ENCODE results near the gene SH2D3A.
A peak's percentile ranks its signal among the peaks of the same experiment; 100 is the strongest.
"Not testable (repeated sequence)": the region's sequence is repeated elsewhere in the genome, so short reads cannot be mapped to it uniquely, and the experiment has no call there.

The SH2D3A gene

DNA sequence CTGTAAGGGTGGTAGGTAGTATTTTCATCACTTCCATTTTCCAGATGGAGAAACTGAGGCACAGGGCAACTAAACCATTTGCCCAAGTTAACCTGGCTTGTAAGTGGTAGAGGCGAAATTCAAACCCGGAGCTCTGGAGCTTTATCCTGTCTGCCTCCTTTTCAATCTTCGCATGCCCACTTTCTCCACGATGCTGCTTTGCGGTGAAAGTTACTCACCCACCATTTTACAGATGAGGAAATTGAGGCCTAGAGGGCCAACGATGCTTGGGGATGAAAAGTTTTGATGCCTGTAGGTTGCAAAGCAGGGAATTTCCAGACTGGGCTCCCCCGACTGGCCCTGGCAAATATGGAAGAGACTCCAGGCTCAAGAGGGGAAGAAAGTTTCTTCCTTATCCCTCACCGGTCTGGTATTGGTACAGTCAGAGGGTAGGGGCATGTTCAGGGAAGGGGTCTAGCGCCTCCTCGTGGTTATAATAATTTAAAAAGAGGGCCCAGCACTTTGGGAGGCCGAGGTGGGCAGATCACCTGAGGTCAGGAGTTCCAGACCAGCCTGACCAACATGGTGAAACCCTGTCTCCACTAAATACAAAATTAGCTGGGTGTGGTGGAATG lies 1.9 kb upstream of the SH2D3A start:
- Histone ChIP-seq H3K4me1 (ENCODE audit: control insufficient read depth, insufficient read depth, low read length) (peaks cover 5% of the 10 kb centered on the region), H3K9ac (ENCODE audit: low read depth, low read length) (no peak overlapping the region), H3K27me3 (ENCODE audit: control insufficient read depth, insufficient read depth, low read length) (peaks cover 22% of the 10 kb centered on the region), H3K4me2 (ENCODE audit: low read length) (no peak overlapping the region), H3K9me3 (replicated peaks; ENCODE audit: low read length) (no peaks in the 10 kb centered on the region), H3K36me3 (ENCODE audit: insufficient read depth, low read length) (no peaks in the 10 kb centered on the region), H3K4me3 (ENCODE audit: low read length) (no peak overlapping the region)

DNA sequence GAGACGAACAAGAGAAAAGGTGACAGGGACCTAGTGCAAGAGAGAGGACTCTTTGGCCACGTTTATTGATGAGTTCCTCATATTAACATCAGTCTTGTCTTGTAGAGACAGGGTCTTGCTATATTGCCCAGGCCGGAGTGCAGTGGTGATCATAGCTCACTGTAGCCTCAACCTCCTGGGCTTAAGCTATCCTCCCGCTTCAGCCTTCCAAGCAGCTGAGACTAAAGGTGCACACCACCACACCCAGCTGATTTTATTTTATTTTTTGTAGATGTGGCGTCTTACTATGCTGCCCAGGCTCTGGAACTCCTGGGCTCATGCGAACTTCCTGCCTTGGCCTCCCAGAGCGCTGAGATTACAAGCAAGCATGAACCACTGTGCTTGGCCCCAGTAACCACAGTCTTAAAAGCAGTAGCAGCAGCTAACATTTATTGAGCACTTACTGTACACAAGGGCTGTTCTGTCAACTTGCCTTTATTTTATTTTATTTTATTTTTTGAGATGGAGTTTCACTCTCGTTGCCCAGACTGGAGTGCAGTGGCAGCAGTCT lies 1.1 kb upstream of the SH2D3A start:
- Histone ChIP-seq H3K4me3 (ENCODE audit: low read length) (no peak overlapping the region), H3K4me2 (ENCODE audit: low read length) (no peak overlapping the region), H3K9ac (ENCODE audit: low read depth, low read length) (no peak overlapping the region), H3K27me3 (ENCODE audit: control insufficient read depth, insufficient read depth, low read length) (peaks cover 22% of the 10 kb centered on the region), H3K36me3 (ENCODE audit: insufficient read depth, low read length) (no peaks in the 10 kb centered on the region), H3K4me1 (ENCODE audit: control insufficient read depth, insufficient read depth, low read length) (peaks cover 5% of the 10 kb centered on the region), H3K9me3 (replicated peaks; ENCODE audit: low read length) (no peaks in the 10 kb centered on the region)

DNA sequence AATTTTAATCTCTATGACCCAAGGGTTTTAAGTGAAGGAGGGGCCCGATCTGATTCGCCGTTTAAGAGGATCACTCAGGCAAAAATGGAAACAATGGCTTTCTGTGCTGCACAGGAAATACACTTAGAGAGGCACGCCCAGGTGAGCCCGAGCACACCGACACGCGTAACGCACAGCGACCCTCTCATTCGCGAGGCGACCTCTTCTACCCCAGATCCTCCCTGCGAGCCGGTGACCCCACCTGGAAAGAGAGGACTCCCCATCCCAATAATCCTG lies 216 bp downstream of the SH2D3A start:
- Histone ChIP-seq H3K9ac (ENCODE audit: low read depth, low read length) (no peak overlapping the region), H3K27me3 (ENCODE audit: control insufficient read depth, insufficient read depth, low read length) (peaks cover 22% of the 10 kb centered on the region), H3K4me1 (ENCODE audit: control insufficient read depth, insufficient read depth, low read length) (peaks cover 5% of the 10 kb centered on the region), H3K9me3 (replicated peaks; ENCODE audit: low read length) (no peaks in the 10 kb centered on the region), H3K4me2 (ENCODE audit: low read length) (peak overlapping the region; percentile 25), H3K4me3 (ENCODE audit: low read length) (no peak overlapping the region), H3K36me3 (ENCODE audit: insufficient read depth, low read length) (no peaks in the 10 kb centered on the region)

DNA sequence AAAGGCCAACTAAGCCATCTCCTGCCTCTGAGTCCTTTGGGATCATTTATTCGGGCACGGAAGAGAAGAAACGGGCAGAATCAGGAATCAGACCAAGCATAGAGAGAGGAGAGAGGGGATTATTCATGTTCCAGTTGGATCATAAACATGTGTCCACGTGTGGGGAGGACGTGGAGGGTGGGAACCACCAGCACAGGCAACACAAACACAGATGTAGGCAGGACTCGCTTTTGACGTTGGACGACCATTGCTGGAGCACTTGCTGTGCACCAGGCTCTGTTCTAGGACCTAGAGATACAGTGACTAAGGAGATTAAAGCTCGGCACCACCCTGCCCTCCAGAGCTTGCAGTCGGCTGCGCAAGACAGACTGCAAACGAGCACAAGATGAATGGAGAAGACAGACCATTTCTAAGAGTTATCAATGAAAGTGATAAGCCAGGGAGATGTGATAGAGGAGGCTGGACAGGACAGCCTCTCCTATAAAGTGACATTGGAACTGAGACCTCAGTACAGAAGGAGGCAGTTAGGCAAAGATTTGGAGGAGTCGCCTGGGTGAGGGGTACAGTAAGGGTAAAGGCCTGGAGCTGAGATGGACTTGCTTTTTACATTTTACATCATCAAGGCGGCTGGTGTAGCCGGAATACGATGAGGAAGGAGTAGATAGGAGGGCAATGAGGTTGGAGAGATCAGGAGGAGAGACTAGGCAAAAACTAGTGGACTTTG lies 716 bp downstream of the SH2D3A start:
- no peak overlapping the region for H3K9ac ChIP-seq (ENCODE audit: low read depth, low read length)
- H3K4me1 ChIP-seq (ENCODE audit: control insufficient read depth, insufficient read depth, low read length): peaks cover 5% of the 10 kb centered on the region
- no peak overlapping the region for H3K4me2 ChIP-seq (ENCODE audit: low read length)
- H3K27me3 ChIP-seq (ENCODE audit: control insufficient read depth, insufficient read depth, low read length): peaks cover 22% of the 10 kb centered on the region
- no peak overlapping the region for H3K4me3 ChIP-seq (ENCODE audit: low read length)
- H3K36me3 ChIP-seq (ENCODE audit: insufficient read depth, low read length): no peaks in the 10 kb centered on the region
- no peaks in the 10 kb centered on the region for H3K9me3 ChIP-seq (replicated peaks; ENCODE audit: low read length)

DNA sequence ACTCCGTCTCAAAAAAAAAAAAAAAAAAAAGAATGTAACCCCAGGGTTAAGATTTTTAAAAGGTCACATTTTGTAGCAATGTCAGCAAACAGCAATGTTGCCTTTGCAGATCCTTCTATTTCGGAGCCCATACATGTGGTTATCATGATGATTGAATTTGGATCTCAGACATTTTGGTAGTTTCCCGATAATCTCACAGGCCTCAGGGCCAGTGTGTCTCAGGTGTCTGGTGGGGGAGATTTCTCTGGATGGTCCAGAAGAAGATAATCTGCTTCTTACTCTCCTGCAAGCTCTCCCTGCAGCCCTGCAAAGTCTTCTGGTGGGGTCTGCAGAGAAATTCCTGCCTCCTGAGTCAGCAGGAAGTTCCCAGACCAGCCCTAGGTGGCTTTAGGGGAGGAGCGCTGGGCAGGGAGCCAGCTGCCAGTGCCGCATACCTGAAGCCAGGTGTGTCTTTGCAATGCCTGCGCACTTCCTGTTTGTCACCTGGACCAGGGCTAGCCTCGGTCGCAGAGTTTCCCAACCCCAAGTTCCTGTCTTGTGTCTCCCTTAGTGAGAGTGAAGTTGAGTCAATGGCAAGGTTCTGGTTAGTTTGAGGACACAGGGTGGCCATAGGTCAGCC lies 1.4 kb downstream of the SH2D3A start:
- no peaks in the 10 kb centered on the region for H3K9me3 ChIP-seq (replicated peaks; ENCODE audit: low read length)
- no peak overlapping the region for H3K9ac ChIP-seq (ENCODE audit: low read depth, low read length)
- peaks cover 5% of the 10 kb centered on the region for H3K4me1 ChIP-seq (ENCODE audit: control insufficient read depth, insufficient read depth, low read length)
- H3K4me3 ChIP-seq (ENCODE audit: low read length): no peak overlapping the region
- no peaks in the 10 kb centered on the region for H3K36me3 ChIP-seq (ENCODE audit: insufficient read depth, low read length)
- H3K4me2 ChIP-seq (ENCODE audit: low read length): no peak overlapping the region
- peaks cover 22% of the 10 kb centered on the region for H3K27me3 ChIP-seq (ENCODE audit: control insufficient read depth, insufficient read depth, low read length)

DNA sequence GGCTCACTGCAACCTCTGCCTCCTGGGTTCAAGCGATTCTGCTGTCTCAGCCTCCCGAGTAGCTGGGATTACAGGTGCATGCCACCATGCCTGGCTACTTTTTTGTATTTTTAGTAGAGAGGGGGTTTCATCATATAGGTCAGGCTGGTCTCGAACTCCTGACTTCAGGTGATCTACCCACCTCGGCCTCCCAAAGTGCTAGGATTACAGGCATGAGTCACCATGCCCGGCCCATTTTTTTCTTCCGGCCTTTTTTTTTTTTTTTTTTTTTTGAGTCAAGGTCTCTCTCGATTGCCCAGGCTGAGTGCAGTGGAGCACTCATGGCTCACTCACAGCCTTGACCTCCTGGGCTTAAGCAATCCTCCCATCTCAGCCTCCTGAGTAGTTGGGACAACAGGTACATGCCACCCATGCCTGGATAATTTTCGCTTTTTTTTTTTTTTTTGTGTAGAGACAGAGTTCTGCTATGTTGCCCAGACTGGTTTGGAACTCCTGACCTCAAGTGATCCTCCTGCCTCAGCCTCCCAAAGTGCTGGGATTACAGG lies 4.9 kb downstream of the SH2D3A start:
- H3K9ac ChIP-seq (ENCODE audit: low read depth, low read length); H3K4me2 ChIP-seq (ENCODE audit: low read length); H3K36me3 ChIP-seq (ENCODE audit: insufficient read depth, low read length): not testable (repeated sequence)

DNA sequence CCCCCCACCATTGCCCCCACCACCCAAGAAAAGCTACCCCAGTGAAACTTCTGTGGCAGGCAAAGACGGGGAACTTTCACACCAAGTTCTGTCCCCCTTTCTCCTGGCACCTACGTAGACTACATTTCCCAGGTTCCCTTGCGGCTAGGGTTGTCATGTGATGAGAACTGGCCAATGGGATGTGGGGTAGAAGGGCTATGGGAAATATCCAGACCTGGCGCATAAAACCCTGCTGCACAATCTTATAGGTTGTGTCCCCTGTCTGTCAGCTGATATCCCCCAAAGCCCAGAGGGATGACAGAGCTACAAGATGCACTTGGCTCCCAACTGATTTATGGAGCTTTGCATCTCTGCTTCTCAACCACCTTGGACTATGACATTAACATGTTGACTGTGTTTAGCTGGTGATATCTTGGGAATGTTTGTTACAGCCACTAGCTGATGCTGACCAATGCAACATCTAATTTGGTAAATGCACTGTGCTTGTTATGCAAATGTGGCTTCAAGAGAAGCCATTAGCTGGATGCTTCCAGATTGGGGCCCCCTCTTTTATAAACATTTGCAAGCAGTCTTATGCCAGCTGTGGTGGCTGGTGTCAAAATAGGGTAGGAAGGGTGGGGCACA lies 6.1 kb downstream of the SH2D3A start:
- H3K4me2 ChIP-seq (ENCODE audit: low read length): no peak overlapping the region
- no peak overlapping the region for H3K4me3 ChIP-seq (ENCODE audit: low read length)
- H3K9ac ChIP-seq (ENCODE audit: low read depth, low read length): no peak overlapping the region
- H3K4me1 ChIP-seq (ENCODE audit: control insufficient read depth, insufficient read depth, low read length): no peaks in the 10 kb centered on the region
- no peaks in the 10 kb centered on the region for H3K36me3 ChIP-seq (ENCODE audit: insufficient read depth, low read length)
- H3K9me3 ChIP-seq (replicated peaks; ENCODE audit: low read length): no peaks in the 10 kb centered on the region
- peaks cover 5% of the 10 kb centered on the region for H3K27me3 ChIP-seq (ENCODE audit: control insufficient read depth, insufficient read depth, low read length)

More for the DNA sequence above, 4.9 kb downstream of the SH2D3A start:
- H3K9me3 ChIP-seq (replicated peaks; ENCODE audit: low read length); H3K4me3 ChIP-seq (ENCODE audit: low read length); H3K4me1 ChIP-seq (ENCODE audit: control insufficient read depth, insufficient read depth, low read length): not testable (repeated sequence)
- H3K27me3 ChIP-seq (ENCODE audit: control insufficient read depth, insufficient read depth, low read length): peaks cover 16% of the 10 kb centered on the region

DNA sequence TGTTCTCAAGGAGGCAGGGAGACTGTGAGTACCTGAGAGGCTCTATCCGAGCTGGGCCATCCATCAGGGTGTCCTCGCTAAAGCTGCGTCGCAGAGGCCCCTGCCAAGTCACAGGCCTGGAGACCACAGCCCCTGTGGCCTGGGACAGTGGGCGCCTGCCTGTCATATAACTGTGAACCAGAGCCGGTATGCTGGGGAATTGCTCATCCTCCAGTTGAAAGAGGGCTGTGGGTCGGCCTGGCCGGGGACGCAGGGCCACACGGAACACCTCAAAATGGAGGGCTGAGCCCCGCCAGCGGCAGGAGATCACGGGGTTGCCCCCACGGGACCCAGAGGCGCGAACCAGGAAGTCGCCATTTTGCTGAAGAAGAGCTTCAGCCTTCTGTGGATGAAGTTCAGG lies 6.6 kb downstream of the SH2D3A start:
- Histone ChIP-seq H3K4me3 (ENCODE audit: low read length) (no peak overlapping the region), H3K27me3 (ENCODE audit: control insufficient read depth, insufficient read depth, low read length) (no peaks in the 10 kb centered on the region), H3K36me3 (ENCODE audit: insufficient read depth, low read length) (no peaks in the 10 kb centered on the region)

DNA sequence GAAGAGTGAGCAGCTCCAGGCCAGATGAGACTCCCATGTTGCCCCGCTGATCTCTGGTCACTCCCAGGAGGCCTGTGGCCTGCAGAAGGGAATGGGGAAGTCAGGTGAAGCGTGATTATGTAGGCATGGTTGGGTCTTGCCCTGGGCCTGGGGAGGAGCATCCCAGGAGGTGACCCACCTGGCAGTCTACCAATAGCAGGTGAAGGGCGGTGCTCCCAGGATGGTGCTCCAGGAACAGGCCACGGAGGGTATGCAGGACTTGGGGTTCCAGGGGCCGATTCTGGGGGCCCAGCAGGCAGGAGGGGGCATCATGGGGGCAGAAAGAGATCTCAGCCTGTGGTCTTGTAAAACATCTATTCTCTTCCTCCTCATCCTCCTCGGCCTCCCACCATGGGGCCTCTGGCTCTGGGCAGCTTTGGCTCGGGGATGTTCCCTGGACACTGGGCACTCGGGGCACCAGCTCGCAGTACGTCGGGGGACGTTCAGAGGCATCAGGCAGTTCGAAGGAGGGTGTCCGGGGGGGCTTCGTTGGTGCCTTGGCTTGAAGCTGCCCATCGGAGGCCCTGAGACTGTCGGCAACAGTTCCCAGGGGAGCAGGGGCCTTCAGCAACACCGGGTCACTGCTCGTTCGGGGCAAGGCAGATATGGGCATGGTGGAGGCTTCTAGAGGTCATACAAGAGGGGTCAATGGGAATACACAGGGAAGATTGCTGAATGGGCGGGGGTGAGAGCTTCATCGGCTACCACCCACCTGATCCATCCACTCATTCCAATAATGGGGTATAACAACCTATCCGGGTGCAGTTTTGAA lies 12.4 kb downstream of the SH2D3A start:
- H3K36me3 ChIP-seq (ENCODE audit: insufficient read depth, low read length): peaks cover 21% of the 10 kb centered on the region
- H3K4me2 ChIP-seq (ENCODE audit: low read length): no peak overlapping the region
- peaks cover 9% of the 10 kb centered on the region for H3K4me1 ChIP-seq (ENCODE audit: control insufficient read depth, insufficient read depth, low read length)

More for the DNA sequence above, 6.6 kb downstream of the SH2D3A start:
- no peak overlapping the region for H3K4me2 ChIP-seq (ENCODE audit: low read length)
- H3K9me3 ChIP-seq (replicated peaks; ENCODE audit: low read length): no peaks in the 10 kb centered on the region
- no peaks in the 10 kb centered on the region for H3K4me1 ChIP-seq (ENCODE audit: control insufficient read depth, insufficient read depth, low read length)
- no peak overlapping the region for H3K9ac ChIP-seq (ENCODE audit: low read depth, low read length)

DNA sequence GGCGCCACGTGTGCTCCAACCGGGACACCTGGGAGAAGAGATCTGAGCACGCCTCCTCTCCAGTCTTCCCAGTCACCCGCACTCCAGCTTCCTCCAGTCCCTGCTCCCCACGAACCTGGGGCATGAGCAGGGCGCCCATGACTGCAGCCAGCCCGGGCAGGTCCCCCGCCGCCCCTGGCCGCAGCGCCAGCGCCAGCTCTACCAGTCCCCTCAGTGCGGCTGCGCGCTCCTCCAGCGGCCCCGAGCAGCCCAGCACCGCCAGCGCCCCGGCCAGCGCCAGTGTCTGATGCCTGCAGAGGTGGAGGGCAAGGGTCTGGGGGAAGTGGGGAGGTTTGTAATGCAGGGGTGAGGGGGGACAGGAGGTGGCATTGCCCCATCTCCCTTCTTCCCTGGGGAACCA lies 13.1 kb downstream of the SH2D3A start:
- H3K4me3 ChIP-seq (ENCODE audit: low read length): no peak overlapping the region
- H3K9me3 ChIP-seq (replicated peaks; ENCODE audit: low read length): no peaks in the 10 kb centered on the region
- no peak overlapping the region for H3K9ac ChIP-seq (ENCODE audit: low read depth, low read length)
- no peaks in the 10 kb centered on the region for H3K27me3 ChIP-seq (ENCODE audit: control insufficient read depth, insufficient read depth, low read length)
- H3K36me3 ChIP-seq (ENCODE audit: insufficient read depth, low read length): peaks cover 28% of the 10 kb centered on the region
- no peak overlapping the region for H3K4me2 ChIP-seq (ENCODE audit: low read length)
- H3K4me1 ChIP-seq (ENCODE audit: control insufficient read depth, insufficient read depth, low read length): peaks cover 9% of the 10 kb centered on the region

More for the DNA sequence above, 12.4 kb downstream of the SH2D3A start:
- H3K4me3 ChIP-seq (ENCODE audit: low read length): no peak overlapping the region
- no peak overlapping the region for H3K9ac ChIP-seq (ENCODE audit: low read depth, low read length)
- no peaks in the 10 kb centered on the region for H3K9me3 ChIP-seq (replicated peaks; ENCODE audit: low read length)
- H3K27me3 ChIP-seq (ENCODE audit: control insufficient read depth, insufficient read depth, low read length): no peaks in the 10 kb centered on the region

Measured in skeletal muscle satellite cell (primary cell).